ENCODE results near the gene EIPR1.
"Not testable (repeated sequence)": the region's sequence is repeated elsewhere in the genome, so short reads cannot be mapped to it uniquely, and the experiment has no call there.

DNA sequence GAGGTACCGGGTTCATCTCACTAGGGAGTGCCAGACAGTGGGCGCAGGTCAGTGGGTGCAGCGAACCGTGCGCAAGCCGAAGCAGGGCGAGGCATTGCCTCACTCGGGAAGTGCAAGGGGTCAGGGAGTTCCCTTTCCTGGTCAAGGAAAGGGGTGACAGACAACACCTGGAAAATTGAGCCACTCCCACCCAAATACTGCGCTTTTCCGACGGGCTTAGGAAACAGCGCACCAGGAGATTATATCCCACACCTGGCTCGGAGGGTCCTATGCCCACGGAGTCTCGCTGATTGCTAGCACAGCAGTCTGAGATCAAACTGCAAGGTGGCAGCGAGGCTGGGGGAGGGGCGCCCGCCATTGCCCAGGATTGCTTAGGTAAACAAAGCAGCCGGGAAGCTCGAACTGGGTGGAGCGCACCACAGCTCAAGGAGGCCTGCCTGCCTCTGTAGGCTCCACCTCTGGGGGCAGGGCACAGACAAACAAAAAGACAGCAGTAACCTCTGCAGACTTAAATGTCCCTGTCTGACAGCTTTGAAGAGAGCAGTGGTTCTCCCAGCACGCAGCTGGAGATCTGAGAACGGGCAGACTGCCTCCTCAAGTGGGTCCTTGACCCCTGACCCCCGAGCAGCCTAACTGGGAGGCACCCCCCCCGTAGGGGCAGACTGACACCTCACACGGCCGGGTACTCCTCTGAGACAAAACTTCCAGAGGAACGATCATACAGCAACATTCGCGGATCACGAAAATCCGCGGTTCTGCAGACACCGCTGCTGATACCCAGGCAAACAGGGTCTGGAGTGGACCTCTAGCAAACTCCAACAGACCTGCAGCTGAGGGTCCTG lies 8.1 kb downstream of the EIPR1 start:
- TF ChIP-seq, protein P1, sequence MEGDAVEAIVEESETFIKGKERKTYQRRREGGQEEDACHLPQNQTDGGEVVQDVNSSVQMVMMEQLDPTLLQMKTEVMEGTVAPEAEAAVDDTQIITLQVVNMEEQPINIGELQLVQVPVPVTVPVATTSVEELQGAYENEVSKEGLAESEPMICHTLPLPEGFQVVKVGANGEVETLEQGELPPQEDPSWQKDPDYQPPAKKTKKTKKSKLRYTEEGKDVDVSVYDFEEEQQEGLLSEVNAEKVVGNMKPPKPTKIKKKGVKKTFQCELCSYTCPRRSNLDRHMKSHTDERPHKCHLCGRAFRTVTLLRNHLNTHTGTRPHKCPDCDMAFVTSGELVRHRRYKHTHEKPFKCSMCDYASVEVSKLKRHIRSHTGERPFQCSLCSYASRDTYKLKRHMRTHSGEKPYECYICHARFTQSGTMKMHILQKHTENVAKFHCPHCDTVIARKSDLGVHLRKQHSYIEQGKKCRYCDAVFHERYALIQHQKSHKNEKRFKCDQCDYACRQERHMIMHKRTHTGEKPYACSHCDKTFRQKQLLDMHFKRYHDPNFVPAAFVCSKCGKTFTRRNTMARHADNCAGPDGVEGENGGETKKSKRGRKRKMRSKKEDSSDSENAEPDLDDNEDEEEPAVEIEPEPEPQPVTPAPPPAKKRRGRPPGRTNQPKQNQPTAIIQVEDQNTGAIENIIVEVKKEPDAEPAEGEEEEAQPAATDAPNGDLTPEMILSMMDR (conservative IDR thresholded peaks at IDR 0.05; ENCODE audit: low read depth in 2 of 2), result not testable (repeated sequence)
- TF ChIP-seq EZH2 (IDR thresholded peaks at IDR 0.05; ENCODE audit: low read depth, unreplicated experiment); EZH2phosphoT487 (IDR thresholded peaks at IDR 0.05; ENCODE audit: unreplicated experiment); POLR2AphosphoS5 (IDR thresholded peaks at IDR 0.05; ENCODE audit: low read depth); ZNF331 (CRISPR knock-in tag; IDR thresholded peaks at IDR 0.05; ENCODE audit: low read depth); STAT1 (IDR thresholded peaks at IDR 0.05; ENCODE audit: unreplicated experiment); JUNB (IDR thresholded peaks at IDR 0.05; ENCODE audit: unreplicated experiment); CREB1 (CRISPR knock-in tag; IDR thresholded peaks at IDR 0.05; ENCODE audit: low read depth); ZNF114 (CRISPR knock-in tag; IDR thresholded peaks at IDR 0.05); NANOG (IDR thresholded peaks at IDR 0.05; ENCODE audit: borderline replicate concordance): not testable (repeated sequence)
- TF ChIP-seq, protein P2, sequence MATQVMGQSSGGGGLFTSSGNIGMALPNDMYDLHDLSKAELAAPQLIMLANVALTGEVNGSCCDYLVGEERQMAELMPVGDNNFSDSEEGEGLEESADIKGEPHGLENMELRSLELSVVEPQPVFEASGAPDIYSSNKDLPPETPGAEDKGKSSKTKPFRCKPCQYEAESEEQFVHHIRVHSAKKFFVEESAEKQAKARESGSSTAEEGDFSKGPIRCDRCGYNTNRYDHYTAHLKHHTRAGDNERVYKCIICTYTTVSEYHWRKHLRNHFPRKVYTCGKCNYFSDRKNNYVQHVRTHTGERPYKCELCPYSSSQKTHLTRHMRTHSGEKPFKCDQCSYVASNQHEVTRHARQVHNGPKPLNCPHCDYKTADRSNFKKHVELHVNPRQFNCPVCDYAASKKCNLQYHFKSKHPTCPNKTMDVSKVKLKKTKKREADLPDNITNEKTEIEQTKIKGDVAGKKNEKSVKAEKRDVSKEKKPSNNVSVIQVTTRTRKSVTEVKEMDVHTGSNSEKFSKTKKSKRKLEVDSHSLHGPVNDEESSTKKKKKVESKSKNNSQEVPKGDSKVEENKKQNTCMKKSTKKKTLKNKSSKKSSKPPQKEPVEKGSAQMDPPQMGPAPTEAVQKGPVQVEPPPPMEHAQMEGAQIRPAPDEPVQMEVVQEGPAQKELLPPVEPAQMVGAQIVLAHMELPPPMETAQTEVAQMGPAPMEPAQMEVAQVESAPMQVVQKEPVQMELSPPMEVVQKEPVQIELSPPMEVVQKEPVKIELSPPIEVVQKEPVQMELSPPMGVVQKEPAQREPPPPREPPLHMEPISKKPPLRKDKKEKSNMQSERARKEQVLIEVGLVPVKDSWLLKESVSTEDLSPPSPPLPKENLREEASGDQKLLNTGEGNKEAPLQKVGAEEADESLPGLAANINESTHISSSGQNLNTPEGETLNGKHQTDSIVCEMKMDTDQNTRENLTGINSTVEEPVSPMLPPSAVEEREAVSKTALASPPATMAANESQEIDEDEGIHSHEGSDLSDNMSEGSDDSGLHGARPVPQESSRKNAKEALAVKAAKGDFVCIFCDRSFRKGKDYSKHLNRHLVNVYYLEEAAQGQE (IDR thresholded peaks at IDR 0.05; ENCODE audit: unreplicated experiment), result not testable (repeated sequence)
- TF ChIP-seq, protein P3, sequence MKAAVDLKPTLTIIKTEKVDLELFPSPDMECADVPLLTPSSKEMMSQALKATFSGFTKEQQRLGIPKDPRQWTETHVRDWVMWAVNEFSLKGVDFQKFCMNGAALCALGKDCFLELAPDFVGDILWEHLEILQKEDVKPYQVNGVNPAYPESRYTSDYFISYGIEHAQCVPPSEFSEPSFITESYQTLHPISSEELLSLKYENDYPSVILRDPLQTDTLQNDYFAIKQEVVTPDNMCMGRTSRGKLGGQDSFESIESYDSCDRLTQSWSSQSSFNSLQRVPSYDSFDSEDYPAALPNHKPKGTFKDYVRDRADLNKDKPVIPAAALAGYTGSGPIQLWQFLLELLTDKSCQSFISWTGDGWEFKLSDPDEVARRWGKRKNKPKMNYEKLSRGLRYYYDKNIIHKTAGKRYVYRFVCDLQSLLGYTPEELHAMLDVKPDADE (IDR thresholded peaks at IDR 0.05), result not testable (repeated sequence)
